ENCODE measurements around the gene IKZF1.

DNA sequence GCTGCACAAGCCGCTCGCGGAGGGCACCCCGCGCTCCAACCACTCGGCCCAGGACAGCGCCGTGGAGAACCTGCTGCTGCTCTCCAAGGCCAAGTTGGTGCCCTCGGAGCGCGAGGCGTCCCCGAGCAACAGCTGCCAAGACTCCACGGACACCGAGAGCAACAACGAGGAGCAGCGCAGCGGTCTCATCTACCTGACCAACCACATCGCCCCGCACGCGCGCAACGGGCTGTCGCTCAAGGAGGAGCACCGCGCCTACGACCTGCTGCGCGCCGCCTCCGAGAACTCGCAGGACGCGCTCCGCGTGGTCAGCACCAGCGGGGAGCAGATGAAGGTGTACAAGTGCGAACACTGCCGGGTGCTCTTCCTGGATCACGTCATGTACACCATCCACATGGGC, 95.6 kb downstream of the IKZF1 start:
- TF ChIP-seq, protein P1, sequence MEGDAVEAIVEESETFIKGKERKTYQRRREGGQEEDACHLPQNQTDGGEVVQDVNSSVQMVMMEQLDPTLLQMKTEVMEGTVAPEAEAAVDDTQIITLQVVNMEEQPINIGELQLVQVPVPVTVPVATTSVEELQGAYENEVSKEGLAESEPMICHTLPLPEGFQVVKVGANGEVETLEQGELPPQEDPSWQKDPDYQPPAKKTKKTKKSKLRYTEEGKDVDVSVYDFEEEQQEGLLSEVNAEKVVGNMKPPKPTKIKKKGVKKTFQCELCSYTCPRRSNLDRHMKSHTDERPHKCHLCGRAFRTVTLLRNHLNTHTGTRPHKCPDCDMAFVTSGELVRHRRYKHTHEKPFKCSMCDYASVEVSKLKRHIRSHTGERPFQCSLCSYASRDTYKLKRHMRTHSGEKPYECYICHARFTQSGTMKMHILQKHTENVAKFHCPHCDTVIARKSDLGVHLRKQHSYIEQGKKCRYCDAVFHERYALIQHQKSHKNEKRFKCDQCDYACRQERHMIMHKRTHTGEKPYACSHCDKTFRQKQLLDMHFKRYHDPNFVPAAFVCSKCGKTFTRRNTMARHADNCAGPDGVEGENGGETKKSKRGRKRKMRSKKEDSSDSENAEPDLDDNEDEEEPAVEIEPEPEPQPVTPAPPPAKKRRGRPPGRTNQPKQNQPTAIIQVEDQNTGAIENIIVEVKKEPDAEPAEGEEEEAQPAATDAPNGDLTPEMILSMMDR (IDR thresholded peaks at IDR 0.05 in 4 of 5, conservative IDR thresholded peaks at IDR 0.05 in 1 of 5), result no peak
- TF ChIP-seq POLR2A (IDR thresholded peaks at IDR 0.05), result no peak
